IPS-20b (cell line): ENCODE data around the gene TAS2R41.

Experiments used
- H3K27ac ChIP-seq: one replicate; pipeline ENCODE4 v1.5.1; 2013; ENCODE audit warnings: low read length
- H3K27me3 ChIP-seq: 2 replicates; pipeline ENCODE4 v1.6.1; 2013; ENCODE audit warnings: mild to moderate bottlenecking, low read length, inconsistent platforms; ENCODE audit not compliant: insufficient read depth
- H3K36me3 ChIP-seq: 2 replicates; pipeline ENCODE4 v1.6.1; 2013; ENCODE audit warnings: low read depth, mild to moderate bottlenecking, inconsistent platforms, low read length, moderate library complexity; ENCODE audit not compliant: insufficient read depth
- H3K4me1 ChIP-seq: 2 replicates; pipeline ENCODE4 v1.6.1; 2013; ENCODE audit warnings: mild to moderate bottlenecking, control low read depth, inconsistent platforms, low read length, moderate library complexity; ENCODE audit not compliant: insufficient read depth
- H3K4me3 ChIP-seq: 2 replicates; pipeline ENCODE4 v1.5.1; 2013; ENCODE audit warnings: mild to moderate bottlenecking, low read length, inconsistent platforms
- H3K9ac ChIP-seq: 2 replicates; pipeline ENCODE4 v1.6.1; 2013; ENCODE audit warnings: low read depth, mild to moderate bottlenecking, inconsistent platforms, low read length, moderate library complexity
- H3K9me3 ChIP-seq: 2 replicates; pipeline ENCODE4 v1.6.1; 2013; ENCODE audit warnings: mild to moderate bottlenecking, low read depth, low read length, inconsistent platforms; ENCODE audit not compliant: insufficient read depth

Gene TAS2R41

DNA sequence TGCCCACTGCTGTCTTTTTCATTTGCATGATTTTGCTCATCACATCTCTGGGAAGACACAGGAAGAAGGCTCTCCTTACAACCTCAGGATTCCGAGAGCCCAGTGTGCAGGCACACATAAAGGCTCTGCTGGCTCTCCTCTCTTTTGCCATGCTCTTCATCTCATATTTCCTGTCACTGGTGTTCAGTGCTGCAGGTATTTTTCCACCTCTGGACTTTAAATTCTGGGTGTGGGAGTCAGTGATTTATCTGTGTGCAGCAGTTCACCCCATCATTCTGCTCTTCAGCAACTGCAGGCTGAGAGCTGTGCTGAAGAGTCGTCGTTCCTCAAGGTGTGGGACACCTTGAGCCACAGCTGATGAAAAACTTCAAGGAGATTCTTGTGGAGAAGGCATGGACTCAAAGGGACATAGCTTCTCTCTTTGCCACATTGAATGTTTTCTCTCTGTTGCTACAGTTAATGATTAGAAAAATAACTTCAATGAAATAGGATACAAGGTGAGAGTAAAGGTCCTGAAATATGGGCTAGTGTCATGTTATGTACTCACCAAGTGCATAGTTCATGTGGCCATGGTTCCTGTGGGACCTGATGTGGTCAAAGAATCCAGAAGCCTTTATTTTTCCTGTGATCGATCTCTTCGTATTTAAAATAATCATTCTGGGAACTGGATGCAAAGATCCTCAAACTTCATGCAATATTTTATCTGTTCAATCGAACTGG lies 33.5 kb upstream of the TAS2R41 start:
- Histone ChIP-seq H3K9ac (no peak overlapping the region), H3K9me3 (no peaks in the 10 kb centered on the region), H3K4me1 (peaks cover 8% of the 10 kb centered on the region; the same call in 1 of the 2 replicates)

DNA sequence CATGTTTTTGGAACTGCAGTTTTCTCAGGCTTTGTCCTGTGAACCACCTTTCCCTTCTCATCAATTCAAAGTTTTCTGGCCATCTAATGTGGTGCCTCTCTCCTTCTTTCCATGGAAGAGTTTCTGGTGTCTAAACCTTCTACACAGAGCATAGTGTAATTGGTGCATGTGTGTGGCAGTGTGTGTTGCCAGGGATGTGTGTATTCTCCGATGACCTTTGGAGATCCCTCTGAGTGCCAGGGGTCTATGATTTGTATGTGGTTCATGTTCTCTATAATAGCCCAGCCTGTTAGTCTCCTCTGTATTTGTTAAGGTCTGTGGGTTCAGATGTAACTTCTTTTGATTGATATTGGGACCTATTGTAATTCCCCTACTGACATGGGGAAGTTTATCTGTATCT lies 32.9 kb upstream of the TAS2R41 start:
- H3K27me3 ChIP-seq, result no peaks in the 10 kb centered on the region
- H3K36me3 ChIP-seq, result no peaks in the 10 kb centered on the region
- no peak overlapping the region for H3K27ac ChIP-seq
- H3K4me3 ChIP-seq, result no peak overlapping the region
- H3K9ac ChIP-seq, result no peak overlapping the region
- peaks cover 8% of the 10 kb centered on the region; the same call in 1 of the 2 replicates for H3K4me1 ChIP-seq
- H3K9me3 ChIP-seq, result no peaks in the 10 kb centered on the region

More for the DNA sequence above, 33.5 kb upstream of the TAS2R41 start:
- Histone ChIP-seq H3K36me3 (no peaks in the 10 kb centered on the region), H3K27ac (no peak overlapping the region), H3K4me3 (no peak overlapping the region), H3K27me3 (no peaks in the 10 kb centered on the region)

DNA sequence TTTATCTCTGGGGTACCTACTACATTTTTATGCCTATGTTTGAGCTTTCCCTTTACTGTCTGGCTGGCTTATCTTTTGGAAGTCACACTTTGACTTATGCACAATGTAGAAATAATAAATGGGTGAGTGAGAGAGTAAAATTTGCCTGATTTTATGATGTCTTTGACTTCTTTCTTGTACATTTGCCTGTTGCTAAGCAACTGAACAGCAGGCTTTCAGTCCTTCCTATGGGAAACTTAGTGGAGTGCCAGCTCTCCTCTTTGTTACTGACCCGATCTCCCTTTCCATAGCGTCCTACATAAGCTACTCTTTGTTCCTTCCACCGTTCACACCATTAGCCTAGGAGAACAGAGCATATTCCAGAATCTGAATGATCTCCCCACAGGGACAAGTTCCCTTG lies 30.2 kb upstream of the TAS2R41 start:
- Histone ChIP-seq H3K27ac (no peak overlapping the region), H3K27me3 (no peaks in the 10 kb centered on the region), H3K9ac (no peak overlapping the region), H3K4me3 (no peak overlapping the region), H3K4me1 (peaks cover 8% of the 10 kb centered on the region; the same call in 1 of the 2 replicates), H3K9me3 (no peaks in the 10 kb centered on the region), H3K36me3 (no peaks in the 10 kb centered on the region)

DNA sequence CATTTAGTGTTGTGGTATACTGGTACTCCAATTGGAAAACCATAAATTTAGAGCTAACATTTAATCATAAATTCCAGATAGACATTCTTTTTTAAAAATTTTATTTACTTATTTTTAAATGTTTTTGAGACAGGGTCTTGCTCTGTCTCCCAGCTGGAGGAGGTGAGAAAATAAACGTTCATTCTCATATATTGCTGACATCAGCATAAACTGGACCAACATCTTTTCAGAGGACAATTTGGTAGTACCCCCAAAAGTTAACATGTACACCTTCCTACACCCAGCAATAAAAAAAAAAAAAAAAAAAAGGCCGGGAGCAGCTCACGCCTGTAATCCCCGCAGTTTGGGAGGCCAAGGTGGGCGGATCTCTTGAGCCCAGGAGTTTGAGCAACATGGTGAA lies 29.2 kb upstream of the TAS2R41 start:
- H3K4me1 ChIP-seq, result peaks cover 8% of the 10 kb centered on the region; the same call in 1 of the 2 replicates
- no peaks in the 10 kb centered on the region for H3K36me3 ChIP-seq
- no peaks in the 10 kb centered on the region for H3K9me3 ChIP-seq
- no peak overlapping the region for H3K4me3 ChIP-seq
- H3K9ac ChIP-seq, result no peak overlapping the region
- H3K27ac ChIP-seq, result no peak overlapping the region
- H3K27me3 ChIP-seq, result no peaks in the 10 kb centered on the region

DNA sequence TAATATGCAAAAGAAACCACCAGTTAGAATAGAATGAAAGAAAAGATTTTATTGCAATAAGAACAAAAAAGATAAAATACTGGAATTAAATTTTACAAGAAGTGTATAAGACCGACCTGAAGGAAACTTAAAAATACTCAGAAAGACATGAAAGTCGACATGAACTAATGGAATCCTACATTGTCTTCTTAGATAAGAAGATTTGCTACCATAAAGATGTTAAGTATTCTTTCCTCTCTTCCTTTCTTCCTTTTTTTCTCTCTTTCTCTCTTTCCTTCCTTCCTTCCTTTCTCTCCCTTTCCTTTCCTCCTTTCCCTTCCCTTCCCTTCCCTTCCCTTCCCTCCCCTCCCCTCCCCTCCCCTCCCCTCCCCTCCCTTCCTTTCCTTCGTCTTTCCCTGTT lies 27.9 kb upstream of the TAS2R41 start:
- no peaks in the 10 kb centered on the region for H3K9me3 ChIP-seq
- H3K9ac ChIP-seq, result no peak overlapping the region
- peaks cover 8% of the 10 kb centered on the region; the same call in 1 of the 2 replicates for H3K4me1 ChIP-seq
- H3K36me3 ChIP-seq, result no peaks in the 10 kb centered on the region
- H3K27me3 ChIP-seq, result no peaks in the 10 kb centered on the region
- no peak overlapping the region for H3K27ac ChIP-seq
- H3K4me3 ChIP-seq, result no peak overlapping the region

DNA sequence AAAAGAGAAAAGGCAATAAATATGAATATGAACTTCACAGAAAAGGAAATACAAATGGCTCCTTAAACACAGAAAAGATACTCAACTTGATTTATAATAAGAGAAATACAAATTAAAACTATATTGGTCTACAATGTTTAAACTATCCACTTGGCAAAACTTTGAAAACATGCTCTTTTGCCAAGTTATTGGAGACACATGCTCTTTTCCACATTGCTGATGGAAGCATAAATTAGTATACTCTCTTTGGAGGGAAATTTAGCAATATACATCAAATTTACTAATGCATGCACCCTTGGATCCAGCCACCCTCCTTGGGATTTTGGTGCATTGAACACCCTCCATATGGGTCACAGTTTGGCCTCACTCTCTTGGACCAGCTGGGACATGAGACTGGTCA lies 26.6 kb upstream of the TAS2R41 start:
- Histone ChIP-seq H3K9ac (no peak overlapping the region), H3K36me3 (no peaks in the 10 kb centered on the region), H3K4me1 (no peaks in the 10 kb centered on the region), H3K27me3 (no peaks in the 10 kb centered on the region), H3K27ac (no peak overlapping the region), H3K4me3 (no peak overlapping the region), H3K9me3 (no peaks in the 10 kb centered on the region)

DNA sequence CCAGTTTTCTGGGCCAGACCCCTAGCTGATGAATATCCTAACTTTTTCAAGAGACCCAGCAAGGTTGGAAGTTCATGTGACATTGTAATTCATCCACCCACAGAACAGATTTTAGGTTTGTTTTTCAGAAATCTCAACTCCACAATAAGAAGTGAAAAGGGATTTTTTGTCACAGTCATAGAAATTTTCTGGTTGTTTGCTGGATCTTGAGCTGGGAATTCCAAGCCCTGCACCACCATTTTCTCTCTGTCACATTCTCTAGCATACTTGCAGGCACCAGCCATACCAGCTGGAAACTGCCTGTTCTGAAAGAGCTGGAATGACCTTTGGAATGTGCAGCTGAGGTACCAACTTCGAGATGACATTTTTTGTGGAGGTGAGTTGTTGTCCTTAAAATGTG lies 25.9 kb upstream of the TAS2R41 start:
- H3K4me3 ChIP-seq, result no peak overlapping the region
- H3K4me1 ChIP-seq, result no peaks in the 10 kb centered on the region
- H3K9ac ChIP-seq, result no peak overlapping the region
- no peaks in the 10 kb centered on the region for H3K9me3 ChIP-seq
- H3K27me3 ChIP-seq, result no peaks in the 10 kb centered on the region
- no peaks in the 10 kb centered on the region for H3K36me3 ChIP-seq
- H3K27ac ChIP-seq, result no peak overlapping the region

DNA sequence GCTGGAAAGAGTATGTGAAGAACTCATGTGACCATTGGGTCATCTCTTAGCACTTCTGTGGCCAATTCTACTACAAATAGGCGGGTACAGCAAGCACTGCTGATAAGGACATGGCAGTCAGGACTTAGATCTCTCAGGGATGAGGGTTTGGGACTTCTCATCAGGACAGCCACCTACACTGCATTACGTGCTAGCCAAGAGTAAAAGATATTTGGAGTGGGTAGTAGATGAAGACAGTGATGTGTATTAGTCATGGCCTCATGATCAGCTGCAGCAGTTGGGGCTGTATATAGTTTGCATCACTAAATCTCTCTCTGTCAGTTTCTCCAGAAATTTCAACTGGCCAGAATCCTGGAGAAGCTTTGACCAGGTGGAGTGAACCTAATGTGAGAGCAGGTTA lies 25.2 kb upstream of the TAS2R41 start:
- no peaks in the 10 kb centered on the region for H3K4me1 ChIP-seq
- H3K9ac ChIP-seq, result no peak overlapping the region
- H3K27me3 ChIP-seq, result no peaks in the 10 kb centered on the region
- H3K27ac ChIP-seq, result no peak overlapping the region
- no peaks in the 10 kb centered on the region for H3K9me3 ChIP-seq
- H3K36me3 ChIP-seq, result no peaks in the 10 kb centered on the region
- H3K4me3 ChIP-seq, result no peak overlapping the region

DNA sequence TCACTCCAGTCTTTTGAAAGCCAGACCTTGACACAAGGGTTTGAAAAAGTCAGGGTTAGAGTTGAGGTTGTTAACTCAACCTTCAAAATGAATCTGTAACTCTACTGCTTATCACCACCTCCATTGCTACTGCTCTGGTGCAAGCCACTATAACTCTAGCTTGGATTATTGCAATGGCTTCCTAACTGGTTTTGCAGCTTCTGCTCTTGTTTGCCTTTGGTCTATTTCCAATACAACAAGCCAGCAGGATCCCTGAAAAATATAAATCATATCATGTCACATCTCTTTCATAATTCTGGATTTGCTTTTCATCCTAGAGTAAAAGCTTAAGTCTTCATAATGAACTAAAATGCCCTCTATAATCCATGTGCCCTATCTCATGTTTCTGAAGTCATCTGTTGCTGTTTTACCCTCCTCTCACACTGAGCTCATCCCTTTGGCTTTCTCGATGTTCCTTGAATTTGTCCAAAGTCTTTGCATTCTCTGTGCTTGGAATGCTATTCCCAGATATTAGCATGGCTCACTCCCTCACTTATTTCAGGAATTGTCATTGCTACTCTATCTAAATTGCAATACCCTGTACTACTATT lies 23.5 kb upstream of the TAS2R41 start:
- Histone ChIP-seq H3K4me3 (no peak overlapping the region), H3K36me3 (no peaks in the 10 kb centered on the region), H3K27me3 (no peaks in the 10 kb centered on the region), H3K9ac (no peak overlapping the region), H3K27ac (no peak overlapping the region), H3K9me3 (no peaks in the 10 kb centered on the region), H3K4me1 (no peaks in the 10 kb centered on the region)

DNA sequence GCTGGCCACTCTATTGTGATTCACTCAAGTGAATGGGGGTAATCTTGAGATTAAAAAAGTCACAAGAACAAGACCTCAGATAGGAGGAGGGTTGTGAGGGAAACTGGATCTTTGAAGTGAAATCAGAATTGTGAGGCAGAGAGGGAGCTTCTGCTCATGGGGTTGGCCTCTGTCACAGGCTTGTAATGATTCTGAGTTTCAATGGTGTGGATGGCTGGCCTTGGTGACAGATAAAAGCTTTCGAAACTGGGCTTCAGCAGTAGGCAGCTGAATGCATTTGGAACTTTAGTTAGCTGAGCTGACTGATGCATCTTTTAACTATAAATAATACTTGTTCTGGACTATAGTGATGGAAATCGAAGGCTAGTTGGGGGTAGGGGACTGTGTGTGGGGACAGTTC lies 22.2 kb upstream of the TAS2R41 start:
- no peaks in the 10 kb centered on the region for H3K4me1 ChIP-seq
- H3K27ac ChIP-seq, result no peak overlapping the region
- no peak overlapping the region for H3K9ac ChIP-seq
- H3K4me3 ChIP-seq, result no peak overlapping the region
- no peaks in the 10 kb centered on the region for H3K36me3 ChIP-seq
- H3K27me3 ChIP-seq, result no peaks in the 10 kb centered on the region
- H3K9me3 ChIP-seq, result no peaks in the 10 kb centered on the region

DNA sequence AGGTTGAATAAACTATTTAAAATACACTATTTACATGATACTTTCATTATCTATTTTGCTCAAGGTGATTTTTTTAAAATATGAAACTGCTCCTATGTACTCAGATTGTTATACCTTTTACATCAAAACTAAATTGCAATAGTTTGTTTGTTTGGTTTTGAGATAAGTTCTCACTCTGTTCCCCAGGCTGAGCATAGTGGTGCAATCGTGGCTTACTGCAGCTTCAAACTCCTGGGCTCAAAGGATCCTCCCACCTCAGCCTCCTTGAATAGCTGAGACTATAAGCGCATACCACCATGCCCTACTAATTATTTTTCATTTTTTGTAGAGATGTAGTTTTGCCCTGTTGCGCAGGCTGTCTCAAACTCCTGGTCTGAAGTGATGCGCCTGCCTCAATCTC lies 21.7 kb upstream of the TAS2R41 start:
- Histone ChIP-seq H3K36me3 (no peaks in the 10 kb centered on the region), H3K9ac (no peak overlapping the region), H3K9me3 (no peaks in the 10 kb centered on the region), H3K27ac (no peak overlapping the region), H3K27me3 (no peaks in the 10 kb centered on the region), H3K4me1 (no peaks in the 10 kb centered on the region), H3K4me3 (no peak overlapping the region)

DNA sequence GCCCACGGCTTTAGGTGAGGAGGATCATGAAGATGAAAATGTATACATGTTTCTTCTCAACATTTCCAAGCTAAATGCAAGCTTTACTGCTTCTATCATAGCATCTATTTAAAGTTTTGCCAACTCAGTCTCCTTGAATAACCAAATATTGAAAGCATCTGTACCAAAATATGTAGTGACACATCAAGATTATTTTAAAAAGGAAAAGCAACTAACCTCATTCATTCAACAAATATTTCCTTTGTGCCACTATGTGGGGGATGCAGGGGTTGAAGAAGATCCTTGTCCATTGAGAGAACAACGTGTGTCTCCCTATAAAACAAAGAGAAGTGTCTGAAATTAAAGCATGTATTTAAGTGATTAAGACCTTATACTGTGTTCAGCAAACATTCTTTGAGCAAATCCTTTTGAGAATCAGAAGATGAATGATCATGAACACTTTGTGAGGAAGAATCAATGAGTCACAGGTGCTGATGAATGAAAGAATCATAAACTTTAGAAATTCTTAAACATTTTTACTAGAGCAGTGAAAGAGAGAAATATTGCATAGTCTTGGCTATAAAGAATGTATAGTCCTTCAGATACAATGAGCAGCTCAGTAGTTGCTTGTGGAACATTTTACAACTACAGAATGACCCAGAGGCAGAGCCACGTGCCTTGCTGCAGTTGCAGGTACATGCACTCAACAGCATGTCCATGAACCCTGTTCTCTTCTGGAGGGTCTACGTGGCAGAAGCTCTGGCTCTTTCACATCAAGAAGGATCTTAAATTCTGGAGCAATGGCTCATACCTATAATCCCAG lies 20.5 kb upstream of the TAS2R41 start:
- Histone ChIP-seq H3K4me3 (no peak overlapping the region), H3K36me3 (no peaks in the 10 kb centered on the region), H3K27me3 (no peaks in the 10 kb centered on the region), H3K4me1 (no peaks in the 10 kb centered on the region), H3K27ac (no peak overlapping the region), H3K9ac (no peak overlapping the region), H3K9me3 (peaks cover 7% of the 10 kb centered on the region; the same call in 1 of the 2 replicates)
